Parathyroid adenoma (tissue), 2 donors: ENCODE results near the gene GRIK5.

Experiments
- H2AFZ ChIP-seq: fragments of 300-600 bp; sonication (generic); one replicate; pipeline ENCODE4 v1.7.0; 2017; ENCODE audit warnings: antibody characterized with exemption, mild to moderate bottlenecking
- H3K27ac ChIP-seq: fragments of 300-600 bp; sonication (generic); one replicate; pipeline ENCODE4 v1.7.0; 2017
- H3K27me3 ChIP-seq: fragments of 300-600 bp; sonication (generic); one replicate; pipeline ENCODE4 v1.7.0; 2017; ENCODE audit warnings: low read length; ENCODE audit not compliant: control insufficient read depth, insufficient read depth
- H3K36me3 ChIP-seq: fragments of 300-600 bp; sonication (generic); one replicate; pipeline ENCODE4 v1.7.0; 2017; ENCODE audit warnings: low read length; ENCODE audit not compliant: control insufficient read depth, insufficient read depth
- H3K4me1 ChIP-seq: fragments of 300-600 bp; sonication (generic); one replicate; pipeline ENCODE4 v1.7.0; 2017; ENCODE audit warnings: control low read depth
- H3K4me2 ChIP-seq: fragments of 300-600 bp; sonication (generic); one replicate; pipeline ENCODE4 v1.7.0; 2017; ENCODE audit warnings: low read length
- H3K4me3 ChIP-seq: fragments of 300-600 bp; sonication (generic); one replicate; pipeline ENCODE4 v1.7.0; 2017; ENCODE audit warnings: low read depth, low read length
- H3K79me2 ChIP-seq: fragments of 300-600 bp; sonication (generic); one replicate; pipeline ENCODE4 v1.7.0; 2017; ENCODE audit warnings: control low read depth
- H3K9ac ChIP-seq: fragments of 300-600 bp; sonication (generic); one replicate; pipeline ENCODE4 v1.7.0; 2017; ENCODE audit warnings: mild to moderate bottlenecking
- H3K9me3 ChIP-seq: fragments of 300-600 bp; sonication (generic); one replicate; pipeline ENCODE4 v1.7.0; 2017; ENCODE audit warnings: low read length; ENCODE audit not compliant: control insufficient read depth
- TF ChIP-seq, protein P1 (sequence below): fragments of 300-600 bp; sonication (generic); IDR thresholded peaks from one replicate; pipeline ENCODE4 v1.7.0; 2017; ENCODE audit warnings: antibody characterized with exemption, mild to moderate bottlenecking
- donor health status: primary hyperparathyroidism.

The GRIK5 gene

DNA sequence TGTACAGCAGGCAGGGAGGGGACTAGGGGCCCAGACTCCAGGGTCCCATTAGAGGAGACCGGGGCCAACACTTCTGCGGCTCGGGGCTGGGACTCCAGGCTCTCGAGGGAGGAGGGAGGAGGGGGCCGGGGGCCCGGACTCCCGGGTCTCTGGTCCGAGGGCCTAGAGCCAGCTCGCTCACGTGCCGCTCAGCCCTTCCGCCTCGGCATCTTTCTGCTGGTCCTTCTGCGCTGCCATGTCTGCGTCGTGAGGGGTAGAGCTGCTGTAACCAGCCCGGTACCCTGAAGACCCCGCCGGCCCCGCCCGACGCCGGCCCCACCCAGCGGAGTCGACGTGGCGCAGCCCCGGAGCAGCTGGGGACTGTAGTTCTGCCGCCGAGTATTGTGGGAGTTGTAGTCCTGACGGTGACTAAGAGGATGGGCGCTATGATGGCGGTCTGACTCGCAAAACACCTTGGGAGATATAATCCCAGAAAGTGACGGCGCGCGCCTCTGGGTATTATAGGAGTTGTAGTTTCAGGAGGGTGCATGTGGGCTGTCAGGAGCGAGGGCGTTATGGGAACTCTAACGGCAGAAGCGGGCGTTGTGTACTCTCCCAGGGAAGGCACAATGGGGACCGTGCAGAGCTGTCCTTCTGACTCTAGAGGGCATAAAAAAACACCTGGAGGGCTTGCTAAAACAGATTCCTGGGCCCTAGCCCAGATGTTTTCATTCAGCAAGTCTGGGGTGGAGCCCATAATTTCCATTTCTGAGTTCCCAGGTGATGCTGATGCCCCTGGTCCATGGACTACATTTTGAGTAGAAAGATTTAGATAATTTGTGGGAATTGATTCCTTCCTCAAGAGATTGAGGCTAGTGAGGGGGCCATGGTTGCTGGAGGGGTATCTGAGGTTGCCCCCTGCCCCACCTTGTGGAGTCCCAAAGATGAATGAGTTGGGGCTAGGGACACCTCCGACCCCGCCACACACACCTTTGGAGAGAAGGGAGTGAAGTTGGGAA lies 110.7 kb downstream of the GRIK5 start, which contains the start of gene RABAC1:
RABAC1 (minus strand) TSS at position 266 of the 998 bp plus-strand sequence; CDS start at position 237, 29 bp downstream.
- Histone ChIP-seq H3K4me1 (peaks cover 9% of the 10 kb centered on the region), H2AFZ (peak within 1 kb of the TSS; percentile 91)
- TF ChIP-seq, protein P1, sequence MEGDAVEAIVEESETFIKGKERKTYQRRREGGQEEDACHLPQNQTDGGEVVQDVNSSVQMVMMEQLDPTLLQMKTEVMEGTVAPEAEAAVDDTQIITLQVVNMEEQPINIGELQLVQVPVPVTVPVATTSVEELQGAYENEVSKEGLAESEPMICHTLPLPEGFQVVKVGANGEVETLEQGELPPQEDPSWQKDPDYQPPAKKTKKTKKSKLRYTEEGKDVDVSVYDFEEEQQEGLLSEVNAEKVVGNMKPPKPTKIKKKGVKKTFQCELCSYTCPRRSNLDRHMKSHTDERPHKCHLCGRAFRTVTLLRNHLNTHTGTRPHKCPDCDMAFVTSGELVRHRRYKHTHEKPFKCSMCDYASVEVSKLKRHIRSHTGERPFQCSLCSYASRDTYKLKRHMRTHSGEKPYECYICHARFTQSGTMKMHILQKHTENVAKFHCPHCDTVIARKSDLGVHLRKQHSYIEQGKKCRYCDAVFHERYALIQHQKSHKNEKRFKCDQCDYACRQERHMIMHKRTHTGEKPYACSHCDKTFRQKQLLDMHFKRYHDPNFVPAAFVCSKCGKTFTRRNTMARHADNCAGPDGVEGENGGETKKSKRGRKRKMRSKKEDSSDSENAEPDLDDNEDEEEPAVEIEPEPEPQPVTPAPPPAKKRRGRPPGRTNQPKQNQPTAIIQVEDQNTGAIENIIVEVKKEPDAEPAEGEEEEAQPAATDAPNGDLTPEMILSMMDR: peak; percentile 29

DNA sequence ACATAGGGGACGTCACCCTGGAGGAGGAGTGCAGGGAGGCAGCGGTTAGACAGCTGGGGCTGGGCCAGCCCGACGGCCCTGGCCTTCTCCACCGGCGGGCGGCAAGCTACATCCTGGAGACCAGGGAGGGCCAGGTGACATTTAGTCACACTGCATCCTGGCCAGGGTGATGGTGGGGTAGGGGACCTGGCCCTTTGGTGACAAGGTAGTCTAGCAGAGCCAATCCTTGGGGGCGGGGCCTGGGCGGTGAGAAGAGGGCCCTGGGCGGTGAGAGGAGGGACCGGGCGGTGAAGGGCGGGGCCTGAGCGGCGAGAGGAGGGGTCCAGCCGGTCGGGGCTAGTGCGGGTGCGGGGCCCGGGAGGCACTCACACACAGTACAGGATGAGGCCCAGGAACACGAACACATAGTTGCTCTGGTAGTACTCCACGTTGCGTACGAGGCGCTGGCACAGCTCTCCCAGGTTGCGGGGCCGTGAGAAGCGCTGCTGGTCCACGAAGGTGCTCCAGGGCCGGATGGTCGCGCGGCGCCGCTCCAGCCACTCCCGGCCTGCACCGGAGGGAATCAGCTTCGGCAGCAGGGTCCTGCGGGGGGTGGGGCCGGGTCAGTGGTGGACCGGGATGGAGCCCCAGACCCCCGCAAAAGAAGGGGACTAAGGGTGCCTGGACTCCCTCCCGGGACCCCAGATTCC lies 111.5 kb downstream of the GRIK5 start:
- Histone ChIP-seq H3K79me2 (no peaks in the 10 kb centered on the region), H2AFZ (peak overlapping the region; percentile 91), H3K4me2 (peak overlapping the region; percentile 97), H3K4me3 (peak overlapping the region; percentile 88), H3K27me3 (no peaks in the 10 kb centered on the region), H3K27ac (peak overlapping the region; percentile 87), H3K9me3 (no peaks in the 10 kb centered on the region), H3K36me3 (no peaks in the 10 kb centered on the region), H3K9ac (peak overlapping the region; percentile 38), H3K4me1 (peaks cover 9% of the 10 kb centered on the region)
- TF ChIP-seq, protein P1: no peak

More for the DNA sequence above, 110.7 kb downstream of the GRIK5 start, which contains the start of gene RABAC1:
- Histone ChIP-seq H3K9me3 (no peaks in the 10 kb centered on the region), H3K9ac (peak within 1 kb of the TSS; percentile 38), H3K27me3 (no peaks in the 10 kb centered on the region), H3K27ac (peak within 1 kb of the TSS; percentile 87), H3K4me2 (peak within 1 kb of the TSS; percentile 97), H3K4me3 (peak within 1 kb of the TSS; percentile 88), H3K36me3 (no peaks in the 10 kb centered on the region), H3K79me2 (no peaks in the 10 kb centered on the region)

DNA sequence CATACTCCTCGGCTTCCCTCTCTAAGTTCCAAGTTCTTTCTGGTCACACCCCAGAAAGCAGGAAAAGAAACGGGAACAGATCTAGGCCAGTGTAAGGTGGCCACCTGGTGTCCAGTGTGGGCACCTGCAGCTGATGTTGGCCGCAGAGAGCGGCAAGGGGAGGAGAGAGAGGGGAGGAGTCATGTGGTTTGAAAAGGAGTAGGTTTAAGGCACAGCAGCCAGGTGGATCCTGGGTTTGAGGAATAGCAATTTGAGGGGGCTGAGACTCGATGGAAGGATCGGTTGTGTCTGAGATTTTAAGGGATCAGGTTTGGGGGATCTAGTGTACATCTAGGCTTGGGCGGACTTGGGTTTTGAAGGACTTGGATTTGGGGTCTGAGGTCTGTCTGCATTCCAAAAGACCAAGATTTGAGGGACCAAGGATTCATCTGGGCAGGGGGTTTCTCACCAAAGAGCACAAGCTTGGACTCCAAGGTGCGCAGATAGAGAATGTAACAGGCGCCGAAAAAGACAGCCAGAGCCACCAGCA lies 112.1 kb downstream of the GRIK5 start:
- H3K9ac ChIP-seq: no peak overlapping the region
- H3K27me3 ChIP-seq: no peaks in the 10 kb centered on the region

DNA sequence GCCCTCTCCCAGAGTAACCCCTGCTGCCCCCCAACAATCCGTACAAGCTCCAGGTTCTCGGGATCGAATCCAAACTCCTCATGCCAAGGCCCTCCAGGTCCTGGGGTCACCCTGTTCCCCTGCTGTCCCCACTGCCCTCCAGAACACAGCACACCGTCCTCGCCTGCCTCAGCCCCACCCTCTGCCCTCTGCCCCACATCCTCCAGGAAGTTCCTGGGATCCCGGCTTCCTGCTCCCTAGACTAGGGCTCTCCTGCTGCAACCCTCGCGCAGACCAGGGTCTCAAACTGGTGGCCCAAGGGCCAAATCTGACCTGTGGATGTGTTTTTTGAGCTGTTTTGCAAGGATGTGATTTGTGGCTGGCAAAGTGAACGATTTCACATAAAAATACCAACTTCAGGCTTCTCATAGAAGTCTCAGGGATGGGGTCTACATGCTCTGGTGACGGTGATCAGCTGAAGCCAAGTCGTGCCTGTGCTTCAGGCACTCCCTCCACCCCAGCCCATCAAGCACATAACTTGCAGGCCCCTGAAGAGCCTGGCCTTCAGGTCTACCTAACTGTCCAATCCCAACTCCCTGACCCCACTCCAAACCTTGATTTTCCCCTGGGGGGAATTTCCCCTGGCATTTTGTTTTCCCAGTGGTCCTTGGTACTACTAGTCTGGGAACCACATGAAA lies 112.7 kb downstream of the GRIK5 start:
- Histone ChIP-seq H3K27me3 (no peaks in the 10 kb centered on the region), H3K4me2 (peak overlapping the region; percentile 97), H3K9ac (no peak overlapping the region), H3K9me3 (no peaks in the 10 kb centered on the region), H3K4me3 (peak overlapping the region; percentile 88), H3K27ac (peak overlapping the region; percentile 87), H3K36me3 (no peaks in the 10 kb centered on the region), H3K4me1 (peaks cover 9% of the 10 kb centered on the region), H2AFZ (no peak overlapping the region), H3K79me2 (no peaks in the 10 kb centered on the region)
- TF ChIP-seq, protein P1: no peak

More for the DNA sequence above, 112.1 kb downstream of the GRIK5 start:
- no peaks in the 10 kb centered on the region for H3K9me3 ChIP-seq
- H2AFZ ChIP-seq: peak overlapping the region; percentile 91
- H3K4me3 ChIP-seq: peak overlapping the region; percentile 88
- H3K36me3 ChIP-seq: no peaks in the 10 kb centered on the region
- H3K27ac ChIP-seq: peak overlapping the region; percentile 87
- H3K4me1 ChIP-seq: peaks cover 9% of the 10 kb centered on the region
- TF ChIP-seq, protein P1: peak; percentile 96
- H3K79me2 ChIP-seq: no peaks in the 10 kb centered on the region
- H3K4me2 ChIP-seq: peak overlapping the region; percentile 97
